GM12864 (cell line): ENCODE data around the gene CCBE1.
"Not testable (repeated sequence)": the region's sequence is repeated elsewhere in the genome, so short reads cannot be mapped to it uniquely, and the experiment has no call there.

Experiments
- DNase-seq: peaks from one replicate; pipeline ENCODE4 v3.0.0-alpha.2; 2011; ENCODE audit warnings: low read depth
- H3K4me3 ChIP-seq: 2 replicates; pipeline ENCODE4 v1.5.1; 2011; ENCODE audit warnings: mild to moderate bottlenecking, low read depth, low read length, control low read depth
- TF ChIP-seq, protein P1 (sequence below): IDR thresholded peaks from 2 replicates; pipeline ENCODE4 v1.5.1; 2011; ENCODE audit warnings: low read depth, mild to moderate bottlenecking, moderate library complexity, low read length, control low read depth, inconsistent platforms; ENCODE audit errors: missing control alignments

CCBE1 gene

DNA sequence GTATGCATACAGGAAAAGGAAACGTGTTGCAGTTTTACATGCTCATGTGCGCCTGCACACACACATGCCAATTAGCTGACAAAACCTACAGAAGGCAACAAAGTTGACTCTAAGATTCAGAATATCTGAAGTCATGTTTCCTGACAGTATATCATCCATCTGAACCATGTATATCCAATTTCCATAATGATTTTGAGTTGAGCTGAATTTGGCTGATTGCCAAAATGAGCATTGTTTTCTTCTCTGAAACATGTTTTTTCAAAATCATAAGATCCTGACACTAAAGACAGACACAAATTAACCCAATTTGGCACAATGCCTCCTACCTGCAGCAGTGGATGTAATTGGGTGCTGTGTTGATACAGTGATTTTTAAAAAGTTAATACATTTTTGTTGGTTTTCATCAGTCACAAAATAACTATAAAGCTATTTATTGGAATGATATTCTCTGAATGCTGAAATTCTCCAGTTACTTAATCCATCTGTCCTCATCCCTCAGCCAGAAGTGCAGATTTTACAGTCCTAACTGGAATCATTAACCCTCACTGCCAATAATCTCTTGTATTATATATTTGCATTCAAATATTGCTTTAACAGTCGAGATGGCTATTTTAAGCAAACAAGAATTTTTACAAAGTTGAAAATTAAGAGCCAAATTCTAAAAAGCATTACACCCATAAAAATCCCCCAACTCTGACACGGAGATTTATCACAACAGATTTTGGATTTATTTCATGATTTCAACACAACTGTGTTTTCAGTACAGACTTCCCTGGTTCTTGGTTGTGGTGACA lies 176.5 kb downstream of the CCBE1 start:
- H3K4me3 ChIP-seq: no peak overlapping the region
- TF ChIP-seq, protein P1, sequence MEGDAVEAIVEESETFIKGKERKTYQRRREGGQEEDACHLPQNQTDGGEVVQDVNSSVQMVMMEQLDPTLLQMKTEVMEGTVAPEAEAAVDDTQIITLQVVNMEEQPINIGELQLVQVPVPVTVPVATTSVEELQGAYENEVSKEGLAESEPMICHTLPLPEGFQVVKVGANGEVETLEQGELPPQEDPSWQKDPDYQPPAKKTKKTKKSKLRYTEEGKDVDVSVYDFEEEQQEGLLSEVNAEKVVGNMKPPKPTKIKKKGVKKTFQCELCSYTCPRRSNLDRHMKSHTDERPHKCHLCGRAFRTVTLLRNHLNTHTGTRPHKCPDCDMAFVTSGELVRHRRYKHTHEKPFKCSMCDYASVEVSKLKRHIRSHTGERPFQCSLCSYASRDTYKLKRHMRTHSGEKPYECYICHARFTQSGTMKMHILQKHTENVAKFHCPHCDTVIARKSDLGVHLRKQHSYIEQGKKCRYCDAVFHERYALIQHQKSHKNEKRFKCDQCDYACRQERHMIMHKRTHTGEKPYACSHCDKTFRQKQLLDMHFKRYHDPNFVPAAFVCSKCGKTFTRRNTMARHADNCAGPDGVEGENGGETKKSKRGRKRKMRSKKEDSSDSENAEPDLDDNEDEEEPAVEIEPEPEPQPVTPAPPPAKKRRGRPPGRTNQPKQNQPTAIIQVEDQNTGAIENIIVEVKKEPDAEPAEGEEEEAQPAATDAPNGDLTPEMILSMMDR: no peak
- DNase-seq: no peak

DNA sequence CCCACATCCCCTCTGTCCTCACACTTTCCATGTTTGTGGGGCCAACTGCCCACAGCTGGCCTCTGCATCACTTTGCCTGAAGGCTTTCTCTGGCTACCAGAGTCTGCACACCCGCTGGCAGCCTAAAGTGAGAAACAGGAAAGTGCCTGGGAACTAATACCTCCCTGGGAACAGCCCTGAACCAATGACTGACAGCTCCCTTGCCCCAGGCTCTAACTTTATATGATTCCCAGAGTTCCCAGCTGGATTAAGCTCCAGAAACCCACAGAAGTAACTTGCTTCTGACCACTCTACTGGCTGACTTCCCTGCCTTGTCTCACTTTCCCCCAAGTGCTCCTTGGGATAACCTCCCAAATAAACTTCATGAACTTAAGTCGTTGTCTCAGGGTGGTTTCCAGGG lies 178.5 kb downstream of the CCBE1 start:
- no peak for DNase-seq
- no peak overlapping the region for H3K4me3 ChIP-seq
- TF ChIP-seq, protein P1: no peak

DNA sequence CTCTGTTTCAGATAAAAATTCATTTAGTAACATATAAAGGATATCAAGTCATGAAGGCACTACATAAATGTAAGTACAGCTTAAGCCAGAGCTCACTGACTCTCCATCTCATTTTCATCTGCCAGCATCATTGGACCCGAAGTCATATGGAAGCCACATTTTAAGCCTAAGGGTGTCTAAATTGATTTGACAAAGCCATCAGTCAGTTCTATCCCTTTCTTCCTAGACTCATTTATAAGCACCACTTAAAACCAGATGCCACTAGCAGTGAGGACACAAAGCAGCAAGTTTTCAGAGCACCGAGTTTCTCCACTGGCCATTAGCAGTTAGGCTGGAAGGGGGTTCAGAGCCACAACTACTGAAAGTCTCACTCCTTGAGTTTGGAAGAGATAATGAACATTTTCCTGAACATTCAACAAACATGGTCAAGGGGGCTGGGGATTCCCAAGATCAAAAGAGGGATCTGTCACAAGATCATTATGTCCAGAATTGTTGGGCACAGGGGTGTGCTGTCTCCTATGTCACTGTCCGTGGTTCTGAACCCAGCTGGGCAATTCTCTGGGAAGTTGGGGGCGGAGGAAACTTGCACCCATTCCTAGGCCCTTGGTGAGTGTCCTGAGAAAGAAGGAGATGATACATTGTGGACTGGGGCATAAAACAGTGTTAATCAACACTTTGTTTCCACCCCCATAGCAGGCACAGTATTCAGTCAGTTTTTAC lies 179.6 kb downstream of the CCBE1 start:
- H3K4me3 ChIP-seq: no peak overlapping the region
- no peak for DNase-seq
- TF ChIP-seq, protein P1: no peak

DNA sequence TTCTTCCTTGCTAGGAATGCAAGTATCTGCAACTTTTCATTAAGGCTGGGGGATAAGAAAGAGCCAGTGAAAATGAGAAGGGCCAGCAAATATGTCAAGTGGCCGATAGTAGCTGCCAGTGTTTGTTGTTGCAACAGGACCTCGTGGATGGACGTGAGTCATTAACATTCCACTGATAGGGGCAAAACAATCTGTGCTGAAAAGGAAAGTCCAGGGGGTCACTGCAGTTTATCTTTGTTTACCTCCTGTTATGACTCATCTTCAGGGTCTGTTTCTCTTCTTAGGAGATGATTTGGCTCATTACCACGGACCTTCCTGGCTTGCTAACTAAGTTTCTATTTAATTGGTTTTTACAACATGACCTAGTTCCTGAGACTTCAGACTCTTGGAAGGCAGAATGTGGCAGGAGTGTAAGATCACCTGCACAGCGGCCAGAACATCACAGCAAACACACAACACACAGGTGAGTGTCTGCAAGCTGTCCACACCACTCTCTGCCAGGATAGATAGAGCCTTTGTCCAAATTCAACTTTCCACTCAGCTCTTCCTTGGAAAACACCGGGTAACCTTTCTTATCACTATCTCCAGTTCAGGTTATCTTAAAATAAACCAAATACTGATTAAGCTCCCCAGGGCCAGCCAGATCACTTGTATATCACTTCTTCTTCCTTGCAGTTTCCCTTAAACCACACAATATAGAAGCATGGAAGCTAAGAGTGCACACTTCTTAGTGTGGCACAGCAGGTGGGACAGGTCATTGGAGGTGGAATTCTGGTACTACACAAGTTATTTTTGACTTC lies 180.7 kb downstream of the CCBE1 start:
- no peak overlapping the region for H3K4me3 ChIP-seq
- no peak for DNase-seq
- TF ChIP-seq, protein P1: no peak

DNA sequence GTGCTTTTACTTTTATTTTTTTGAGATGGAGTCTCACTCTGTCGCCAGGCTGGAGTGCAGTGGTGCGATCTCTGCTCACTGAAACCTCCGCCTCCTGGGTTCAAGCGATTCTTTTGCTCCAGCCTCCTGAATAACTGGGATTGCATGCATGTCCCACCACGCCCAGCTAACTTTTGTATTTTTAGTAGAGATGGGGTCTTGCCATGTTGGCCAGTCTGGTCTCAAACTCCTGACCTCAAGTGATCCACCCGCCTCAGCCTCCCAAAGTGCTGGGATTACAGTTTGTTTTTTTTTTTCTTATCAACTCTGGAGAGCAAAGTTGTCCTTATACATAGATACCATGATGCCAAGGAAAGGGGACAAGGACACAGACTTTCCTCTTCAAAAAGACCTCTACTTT lies 181.3 kb downstream of the CCBE1 start:
- not testable (repeated sequence) for DNase-seq, H3K4me3 ChIP-seq

DNA sequence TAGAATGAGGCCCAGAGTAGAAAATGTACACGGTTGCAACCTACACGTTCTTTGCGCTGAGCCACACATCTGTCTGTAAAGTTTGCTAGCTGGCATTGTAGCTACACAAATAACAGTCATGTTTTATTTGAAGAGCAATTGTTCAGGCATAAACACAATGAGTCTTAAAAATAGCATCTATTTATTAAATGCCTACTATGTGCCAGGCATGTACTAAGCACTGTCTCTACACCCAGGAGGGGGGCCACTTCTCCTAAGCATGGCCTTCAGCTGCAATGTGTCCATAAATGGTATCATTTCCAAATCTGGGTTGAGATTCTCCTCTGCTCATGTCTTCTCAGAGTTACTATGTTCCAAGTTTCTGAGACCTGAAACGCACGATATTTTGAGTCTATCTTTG lies 182.1 kb downstream of the CCBE1 start:
- no peak for DNase-seq
- TF ChIP-seq, protein P1: no peak

DNA sequence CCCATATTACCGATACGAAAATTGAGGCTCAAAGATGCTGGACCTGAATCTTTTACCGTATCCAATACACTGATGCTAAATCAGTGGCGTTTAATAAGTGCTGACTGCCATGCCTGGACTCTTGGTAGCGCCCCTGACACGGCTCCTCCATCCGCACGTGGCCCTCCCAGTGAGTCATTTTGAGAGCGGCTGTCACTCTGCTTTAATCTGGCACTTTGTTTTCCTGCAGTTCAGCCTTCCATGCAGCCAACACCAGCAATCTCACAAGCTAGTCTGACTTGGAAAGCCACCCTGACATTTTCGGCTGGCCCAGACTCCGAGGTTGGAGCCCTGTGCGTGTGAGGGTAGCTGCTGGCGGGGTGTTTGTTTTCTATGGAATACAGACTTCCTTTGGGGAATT lies 183.0 kb downstream of the CCBE1 start:
- H3K4me3 ChIP-seq: no peak overlapping the region
- no peak for DNase-seq
- TF ChIP-seq, protein P1: no peak

More for the DNA sequence above, 182.1 kb downstream of the CCBE1 start:
- H3K4me3 ChIP-seq: no peak overlapping the region
